ENCODE results near the gene NKX1-1. TPM values are rescaled to one million over a fixed set of nuclear protein-coding genes. Genes with fewer than 3 reads are reported as not detected.

The NKX1-1 gene
- total RNA-seq, 1 donor from 2014 or later, result not detected

- no peak for DNase-seq
These were observed 20.6 kb downstream of the NKX1-1 start for GRCh38 chr4:1385373-1386340.

GRCh38 chr4:1384675-1385372, 21.4 kb downstream of the NKX1-1 start:
- DNase-seq, result no peak

- no peak for DNase-seq
These were observed 22.3 kb downstream of the NKX1-1 start for GRCh38 chr4:1383728-1384591.

- DNase-seq, result no peak
These were observed 23.2 kb downstream of the NKX1-1 start for GRCh38 chr4:1382776-1383727.

- DNase-seq, result no peak
These were observed 24.2 kb downstream of the NKX1-1 start for GRCh38 chr4:1381944-1382541.

- no peak for DNase-seq
These were observed 25.0 kb downstream of the NKX1-1 start for GRCh38 chr4:1381181-1381621.

GRCh38 chr4:1380368-1381151, 25.7 kb downstream of the NKX1-1 start:
- no peak for DNase-seq

GRCh38 chr4:1379801-1380331, 26.4 kb downstream of the NKX1-1 start:
- DNase-seq, result no peak

- DNase-seq, result no peak
These were observed 26.9 kb downstream of the NKX1-1 start for GRCh38 chr4:1379351-1379781.

GRCh38 chr4:1378559-1379231, 27.5 kb downstream of the NKX1-1 start:
- DNase-seq, result no peak

GRCh38 chr4:1377606-1378261, 28.5 kb downstream of the NKX1-1 start:
- DNase-seq, result no peak

- DNase-seq, result no peak
These were observed 29.2 kb downstream of the NKX1-1 start for GRCh38 chr4:1376841-1377605.

- DNase-seq, result no peak
These were observed 29.8 kb downstream of the NKX1-1 start for GRCh38 chr4:1376391-1376840.

GRCh38 chr4:1375761-1376322, 30.4 kb downstream of the NKX1-1 start:
- no peak for DNase-seq

GRCh38 chr4:1375051-1375721, 31.1 kb downstream of the NKX1-1 start:
- no peak for DNase-seq

- no peak for DNase-seq
These were observed 31.6 kb downstream of the NKX1-1 start for GRCh38 chr4:1374706-1375045.

All from occipital lobe (tissue), 2 donors.